Activated CD4-positive, alpha-beta T cell treated with anti-CD3 and anti-CD28 coated beads, Interleukin-2, amount 10 ng/mL, durations not matched to agents 7 days and 5 days (primary cell): ENCODE measurements around the gene GNA12. TPM values are rescaled to one million over a fixed set of nuclear protein-coding genes. Genes with fewer than 3 reads are reported as not detected.
"Not testable (repeated sequence)": the region's sequence is repeated elsewhere in the genome, so short reads cannot be mapped to it uniquely, and the experiment has no call there.

Experiments used
- CTCF ChIA-PET: fragments of 350-600 bp; sonication (Branson Sonifier 250); formaldehyde crosslinking; loops from one replicate; lab custom pipeline; 2021; ENCODE audit warnings: antibody characterized with exemption; lab: Charles Lee
- POLR2A ChIA-PET: fragments of 350-600 bp; sonication (Branson Sonifier 250); formaldehyde crosslinking; loops from one replicate; lab custom pipeline; 2021; ENCODE audit warnings: antibody characterized with exemption; lab: Charles Lee
- DNase-seq: peaks from one replicate; pipeline ENCODE4 v3.0.0-alpha.2; 2020
- H3K27ac Mint-ChIP-seq: one replicate; pipeline ENCODE4 v1.8.0; 2021; ENCODE audit warnings: mild to moderate bottlenecking, moderate library complexity, mixed read lengths
- H3K27me3 Mint-ChIP-seq: one replicate; pipeline ENCODE4 v1.8.0; 2021; ENCODE audit warnings: mixed read lengths
- H3K36me3 Mint-ChIP-seq: one replicate; pipeline ENCODE4 v1.8.0; 2021; ENCODE audit warnings: low read depth, mixed read lengths
- H3K4me1 Mint-ChIP-seq: one replicate; pipeline ENCODE4 v1.8.0; 2021; ENCODE audit warnings: mixed read lengths
- H3K4me3 Mint-ChIP-seq: one replicate; pipeline ENCODE4 v1.8.0; 2021; ENCODE audit warnings: mild to moderate bottlenecking, moderate library complexity, mixed read lengths
- H3K9me3 Mint-ChIP-seq: one replicate; pipeline ENCODE4 v1.8.0; 2021; ENCODE audit warnings: mixed read lengths
- total RNA-seq, 2 experiments: library from RNA; stranded (reverse); gene quantifications; one replicate each; pipeline ENCODE4 v1.2.3, GENCODE V29; 2021

The GNA12 gene
- total RNA-seq, 2 experiments from 2014 or later = 16.2 to 17.1 TPM

- H3K36me3 Mint-ChIP-seq = no peaks in the 10 kb centered on the region
- CTCF ChIA-PET = interaction anchor here (1.3 to 3.6 kb wide), 4 partner anchors 12 to 256 kb away, joined by 4 to 14 read pairs (median 6); no protein-coding TSS in a partner anchor
- POLR2A ChIA-PET = no interaction called here
- DNase-seq = no peak
- H3K9me3 Mint-ChIP-seq = no peaks in the 10 kb centered on the region
- peaks cover 18% of the 10 kb centered on the region for H3K4me1 Mint-ChIP-seq
- no peak overlapping the region for H3K27ac Mint-ChIP-seq
- peaks cover 44% of the 10 kb centered on the region for H3K27me3 Mint-ChIP-seq
- no peak overlapping the region for H3K4me3 Mint-ChIP-seq
Observed at GRCh38 chr7:2687338-2687869, 156.7 kb downstream of the GNA12 start.

- H3K27me3 Mint-ChIP-seq = peaks cover 41% of the 10 kb centered on the region
- POLR2A ChIA-PET = no interaction called here
Observed at GRCh38 chr7:2686101-2686500, 158.0 kb downstream of the GNA12 start.

GRCh38 chr7:2684501-2684900, 159.6 kb downstream of the GNA12 start:
- Mint-ChIP-seq H3K9me3 (no peaks in the 10 kb centered on the region), H3K27ac (no peak overlapping the region), H3K36me3 (no peaks in the 10 kb centered on the region), H3K27me3 (peaks cover 30% of the 10 kb centered on the region), H3K4me3 (no peak overlapping the region), H3K4me1 (peaks cover 10% of the 10 kb centered on the region)
- ChIA-PET POLR2A (no interaction called here), CTCF (interaction anchor here (1.1 kb wide), 1 partner anchor 16 kb away, joined by 3 read pairs; no protein-coding TSS in a partner anchor)
- no peak for DNase-seq

More at GRCh38 chr7:2686101-2686500, 158.0 kb downstream of the GNA12 start:
- CTCF ChIA-PET = interaction anchor here (1.3 to 3.6 kb wide), 4 partner anchors 13 to 255 kb away, joined by 4 to 14 read pairs (median 6); no protein-coding TSS in a partner anchor
- Mint-ChIP-seq H3K36me3 (no peaks in the 10 kb centered on the region), H3K9me3 (no peaks in the 10 kb centered on the region), H3K27ac (no peak overlapping the region), H3K4me3 (no peak overlapping the region), H3K4me1 (peaks cover 15% of the 10 kb centered on the region)
- DNase-seq = no peak

GRCh38 chr7:2681929-2682799, 161.9 kb downstream of the GNA12 start:
- ChIA-PET CTCF (interaction anchor here (0.5 to 2.7 kb wide), 10 partner anchors 8 to 410 kb away, joined by 3 to 19 read pairs (median 4); no protein-coding TSS in a partner anchor), POLR2A (no interaction called here)
- DNase-seq = no peak
- Mint-ChIP-seq H3K4me3 (no peak overlapping the region), H3K36me3 (no peaks in the 10 kb centered on the region), H3K4me1 (no peaks in the 10 kb centered on the region), H3K9me3 (no peaks in the 10 kb centered on the region), H3K27ac (no peak overlapping the region), H3K27me3 (peaks cover 12% of the 10 kb centered on the region)

- Mint-ChIP-seq H3K4me1 (no peaks in the 10 kb centered on the region), H3K27ac (no peak overlapping the region)
- DNase-seq = peak; percentile 56
Observed at GRCh38 chr7:2680792-2681490, 163.2 kb downstream of the GNA12 start.

GRCh38 chr7:2680256-2680655, 163.9 kb downstream of the GNA12 start:
- peaks cover 6% of the 10 kb centered on the region for H3K27me3 Mint-ChIP-seq
- H3K4me3 Mint-ChIP-seq = no peak overlapping the region
- H3K9me3 Mint-ChIP-seq = no peaks in the 10 kb centered on the region
- H3K4me1 Mint-ChIP-seq = no peaks in the 10 kb centered on the region
- H3K36me3 Mint-ChIP-seq = no peaks in the 10 kb centered on the region
- ChIA-PET CTCF (interaction anchor here (1.1 to 2.7 kb wide), 5 partner anchors 10 to 228 kb away, joined by 3 to 19 read pairs (median 6); no protein-coding TSS in a partner anchor), POLR2A (no interaction called here)
- DNase-seq = no peak
- H3K27ac Mint-ChIP-seq = no peak overlapping the region

More at GRCh38 chr7:2680792-2681490, 163.2 kb downstream of the GNA12 start:
- no peaks in the 10 kb centered on the region for H3K36me3 Mint-ChIP-seq
- H3K27me3 Mint-ChIP-seq = peaks cover 5% of the 10 kb centered on the region
- CTCF ChIA-PET = interaction anchor here (1.0 to 2.7 kb wide), 8 partner anchors 10 to 229 kb away, joined by 3 to 19 read pairs (median 5); no protein-coding TSS in a partner anchor
- no peak overlapping the region for H3K4me3 Mint-ChIP-seq
- POLR2A ChIA-PET = no interaction called here
- no peaks in the 10 kb centered on the region for H3K9me3 Mint-ChIP-seq

- POLR2A ChIA-PET, H3K27me3 Mint-ChIP-seq, H3K27ac Mint-ChIP-seq, H3K4me1 Mint-ChIP-seq, DNase-seq, H3K9me3 Mint-ChIP-seq, H3K4me3 Mint-ChIP-seq, H3K36me3 Mint-ChIP-seq: not testable (repeated sequence)
- CTCF ChIA-PET = interaction anchor here (1.1 to 2.4 kb wide), 4 partner anchors 18 to 227 kb away, joined by 3 to 6 read pairs (median 4); no protein-coding TSS in a partner anchor
Observed at GRCh38 chr7:2679135-2680127, 164.7 kb downstream of the GNA12 start.

- H3K27me3 Mint-ChIP-seq = peaks cover 14% of the 10 kb centered on the region
- H3K36me3 Mint-ChIP-seq, POLR2A ChIA-PET, DNase-seq, H3K4me1 Mint-ChIP-seq, H3K4me3 Mint-ChIP-seq, H3K9me3 Mint-ChIP-seq, H3K27ac Mint-ChIP-seq: not testable (repeated sequence)
- CTCF ChIA-PET = interaction anchor here (1.4 kb wide), 1 partner anchor 31 kb away, joined by 3 read pairs; no protein-coding TSS in a partner anchor
Observed at GRCh38 chr7:2678454-2678853, 165.7 kb downstream of the GNA12 start.

Other genes starting within 250 kb of the GNA12 start
- 10 to 100 TPM; 17.2 to 19.7 TPM for gene TTYH3, start 212.3 kb downstream of the GNA12 start, total RNA-seq
- gene AMZ1, start 156.1 kb downstream of the GNA12 start, total RNA-seq = under 1 TPM; 0.05 to 0.08 TPM
- gene CARD11, start 199.6 kb upstream of the GNA12 start, total RNA-seq = 100 to 1,000 TPM; 160 to 167 TPM